Activated CD4-positive, alpha-beta T cell treated with anti-CD3 and anti-CD28 coated beads, Interleukin-2, amount 50 U/mL, for 1 hour (primary cell): ENCODE data around the gene LPAR3.
"Not testable (repeated sequence)": the region's sequence is repeated elsewhere in the genome, so short reads cannot be mapped to it uniquely, and the experiment has no call there.

Source experiments
- DNase-seq: peaks from one replicate; pipeline ENCODE4 v3.0.0-alpha.2; 2020

Gene LPAR3

GRCh38 chr1:84902727-84903126, 9.7 kb upstream of the LPAR3 start:
- DNase-seq, result not testable (repeated sequence)

DNA sequence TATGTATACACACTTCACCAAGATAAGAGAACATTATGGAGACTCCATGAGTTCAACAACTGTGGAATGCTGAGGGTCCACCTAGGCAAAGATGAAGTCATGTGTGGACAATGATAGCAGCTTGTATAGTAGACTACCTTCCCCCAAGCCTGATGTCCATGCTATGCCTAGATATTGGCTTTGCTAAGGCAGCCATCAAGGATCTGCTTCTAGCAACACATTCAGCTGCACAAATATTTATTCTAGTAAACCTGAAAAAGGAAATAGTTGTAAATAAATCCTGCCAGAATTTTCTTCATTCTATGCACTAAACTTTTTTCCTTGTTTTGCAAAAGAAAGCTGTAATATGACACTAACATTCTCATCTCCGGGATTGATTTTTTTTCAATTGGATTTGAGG, 7.0 kb upstream of the LPAR3 start:
- DNase-seq, result no peak

DNA sequence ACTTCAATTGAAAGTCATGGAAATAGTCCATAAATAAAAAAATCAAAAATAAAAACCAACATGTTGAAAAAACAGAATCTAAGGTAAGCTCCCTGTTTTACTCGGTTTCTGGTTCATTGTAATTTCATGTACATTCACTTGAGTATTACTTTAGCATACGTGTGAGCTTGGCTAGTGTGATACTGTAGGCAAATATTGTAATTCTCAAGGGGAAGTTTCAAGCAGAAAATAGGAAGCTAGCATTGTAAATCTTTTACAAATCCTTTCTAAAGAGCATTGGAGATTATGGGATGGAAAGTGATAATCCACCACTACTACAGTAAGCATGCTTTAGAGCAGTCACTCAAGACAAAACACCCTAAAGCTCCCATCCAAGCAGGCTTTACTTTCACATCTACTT, 3.3 kb upstream of the LPAR3 start:
- DNase-seq, result no peak

GRCh38 chr1:84890566-84890965, 2.4 kb downstream of the LPAR3 start:
- no peak for DNase-seq

- no peak for DNase-seq
Measured at GRCh38 chr1:84889437-84889836, 3.6 kb downstream of the LPAR3 start.

DNA sequence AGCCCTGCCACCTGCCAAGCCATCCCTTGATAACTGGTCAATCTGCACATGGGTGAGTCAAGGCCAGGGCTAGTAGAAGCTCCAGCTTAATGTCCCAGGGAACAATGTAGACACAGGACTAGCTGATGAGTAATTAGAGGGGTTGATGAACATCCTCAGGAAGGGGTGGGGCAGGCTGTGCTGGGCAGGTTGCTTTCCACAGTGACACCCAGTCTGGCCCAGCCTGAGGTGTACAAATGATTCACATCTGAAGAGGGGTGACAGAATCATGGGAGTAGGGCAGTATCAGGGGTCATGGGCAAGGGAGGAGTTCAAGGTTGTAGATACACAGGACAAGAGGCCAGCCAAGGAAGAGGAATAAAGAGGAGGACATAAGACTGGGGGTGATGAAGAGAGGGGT, 4.3 kb downstream of the LPAR3 start:
- DNase-seq, result peak; percentile 6

GRCh38 chr1:84887261-84887934, 5.6 kb downstream of the LPAR3 start:
- no peak for DNase-seq

GRCh38 chr1:84885469-84885868, 7.5 kb downstream of the LPAR3 start:
- no peak for DNase-seq

DNA sequence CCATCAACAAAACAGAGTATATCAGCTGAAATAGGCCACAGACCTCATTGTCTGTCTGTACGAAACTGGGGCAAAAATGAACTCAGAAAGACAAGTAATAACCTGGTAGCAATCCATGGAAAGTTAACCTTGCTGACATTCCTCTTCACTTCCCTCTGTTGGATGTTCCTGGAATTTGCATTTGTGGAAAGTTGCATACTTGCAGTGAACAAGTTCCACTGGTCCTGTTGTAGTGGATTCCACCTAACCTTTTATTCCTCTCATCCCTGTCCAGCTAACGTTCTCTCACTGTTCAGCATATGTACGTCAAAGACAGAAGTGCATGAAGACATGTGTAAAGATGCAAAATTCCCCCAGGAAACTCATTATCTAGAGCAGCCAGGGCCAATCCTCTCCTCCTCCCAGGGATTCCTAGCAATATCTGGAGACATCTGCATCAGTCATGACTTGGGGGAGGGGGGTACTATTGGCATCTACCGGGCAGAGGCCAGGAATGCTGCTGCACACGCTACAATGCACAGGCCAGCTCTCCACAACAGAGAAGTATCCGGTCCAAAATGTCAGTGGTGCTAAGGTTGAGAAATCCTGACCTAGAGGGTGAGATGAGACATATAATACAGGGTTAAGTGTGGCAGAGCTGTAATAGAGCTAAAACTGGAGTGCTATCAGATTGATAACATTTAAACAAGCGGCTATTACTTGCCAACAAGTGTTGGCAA, 8.2 kb downstream of the LPAR3 start:
- no peak for DNase-seq

GRCh38 chr1:84883286-84883685, 9.7 kb downstream of the LPAR3 start:
- DNase-seq, result no peak

DNA sequence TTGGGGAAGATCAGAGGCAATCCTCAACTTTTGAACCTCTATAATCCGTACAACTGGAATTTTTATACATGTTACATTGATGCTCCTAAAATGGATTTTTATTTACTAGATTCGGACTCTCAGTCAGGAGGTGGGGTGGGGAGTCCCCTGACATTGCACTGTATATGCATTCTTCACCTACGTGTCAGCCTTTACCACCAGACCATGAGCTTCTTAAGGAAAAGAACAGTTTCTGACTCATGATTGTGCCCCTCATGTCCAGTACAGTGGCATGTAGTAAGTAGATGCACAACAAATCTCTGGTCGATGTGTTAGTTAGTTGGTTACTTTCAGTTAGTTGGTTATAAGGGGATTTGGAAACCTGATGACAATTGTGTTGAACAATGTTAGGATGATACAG, 15.4 kb downstream of the LPAR3 start:
- DNase-seq, result no peak

GRCh38 chr1:84876353-84876752, 16.7 kb downstream of the LPAR3 start:
- no peak for DNase-seq

DNA sequence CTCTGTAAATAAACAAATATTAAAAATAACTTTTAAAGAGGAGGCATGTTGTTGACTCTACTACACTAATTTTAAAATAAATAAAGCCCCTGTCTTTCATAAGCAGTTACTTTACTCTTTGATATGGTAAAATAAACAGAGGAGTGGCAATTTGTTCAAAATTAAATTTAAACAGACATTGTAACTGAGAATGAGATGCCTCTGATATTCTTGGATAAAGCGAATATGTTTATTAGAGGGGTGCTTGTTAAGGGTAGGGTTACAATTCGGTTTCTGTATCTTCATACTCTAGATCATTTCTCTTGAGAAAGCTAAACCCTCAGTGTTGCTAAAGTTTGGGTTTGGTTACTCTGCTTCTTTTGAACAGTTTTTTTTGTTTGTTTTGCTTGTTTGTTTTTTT, 19.6 kb downstream of the LPAR3 start:
- DNase-seq, result no peak

- no peak for DNase-seq
Measured at GRCh38 chr1:84872696-84873355, 20.2 kb downstream of the LPAR3 start.

DNA sequence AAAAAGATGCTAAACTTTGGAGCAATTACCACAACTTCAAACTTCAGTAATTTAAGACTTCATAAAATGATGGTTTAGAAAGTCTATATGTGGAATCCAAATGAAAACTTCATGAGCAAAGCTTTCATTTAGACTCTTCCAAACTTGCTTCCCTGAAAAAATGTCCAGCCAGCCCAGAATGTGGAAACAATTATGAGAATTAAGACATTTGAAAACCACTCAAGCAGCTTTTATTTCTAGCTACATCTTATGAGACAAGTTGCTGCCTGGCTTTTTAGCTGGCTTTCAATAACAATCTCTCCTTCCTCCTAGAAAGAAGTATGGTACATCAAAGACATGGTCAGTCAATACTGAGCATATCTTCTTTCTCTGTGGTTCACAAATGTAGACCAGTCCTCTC, 21.8 kb downstream of the LPAR3 start:
- no peak for DNase-seq

- no peak for DNase-seq
Measured at GRCh38 chr1:84870591-84870990, 22.4 kb downstream of the LPAR3 start.

GRCh38 chr1:84869720-84870119, 23.3 kb downstream of the LPAR3 start:
- no peak for DNase-seq

DNA sequence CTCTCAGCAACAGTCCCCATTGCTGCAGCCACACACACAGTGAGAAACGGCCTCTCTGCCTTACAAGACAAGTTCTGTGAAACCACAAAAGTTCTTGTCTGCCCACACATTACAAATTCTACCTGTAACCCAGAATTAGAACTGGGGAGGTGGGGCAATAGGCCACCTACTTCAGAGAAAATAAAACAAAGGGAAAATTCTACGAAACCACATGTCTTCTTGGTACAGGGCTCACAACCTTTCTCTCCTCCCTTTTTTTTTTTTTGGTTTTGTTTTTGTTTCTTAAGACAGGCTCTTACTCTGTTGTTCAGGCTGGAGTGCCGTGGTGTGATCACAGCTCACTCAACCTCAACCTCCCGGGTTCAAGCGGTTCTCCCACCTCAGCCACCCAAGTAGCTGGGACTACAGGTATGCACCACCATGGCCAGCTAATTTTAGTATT, 30.2 kb downstream of the LPAR3 start:
- peak; percentile 26 for DNase-seq

GRCh38 chr1:84861988-84862644, 30.9 kb downstream of the LPAR3 start:
- no peak for DNase-seq

DNA sequence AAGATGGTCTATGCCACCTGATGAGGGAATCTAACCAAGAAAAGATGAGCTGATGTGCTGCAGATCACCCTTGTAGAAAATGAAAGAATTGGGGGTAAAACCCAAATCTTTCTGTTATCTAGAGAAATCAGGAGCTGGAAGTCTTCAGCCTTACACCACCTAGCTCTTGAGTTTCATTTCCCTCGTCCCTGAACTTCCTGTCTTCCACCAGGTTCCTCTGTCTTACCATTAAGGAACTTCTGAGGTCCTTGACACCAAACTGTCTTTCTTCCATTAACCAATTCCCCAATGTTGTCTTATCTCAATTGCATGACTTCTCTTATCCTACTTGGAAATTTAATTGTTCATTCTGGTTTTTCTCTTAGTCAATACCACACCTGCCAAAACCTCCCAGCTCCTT, 31.5 kb downstream of the LPAR3 start:
- no peak for DNase-seq

- no peak for DNase-seq
Measured at GRCh38 chr1:84859866-84860265, 33.1 kb downstream of the LPAR3 start.

DNA sequence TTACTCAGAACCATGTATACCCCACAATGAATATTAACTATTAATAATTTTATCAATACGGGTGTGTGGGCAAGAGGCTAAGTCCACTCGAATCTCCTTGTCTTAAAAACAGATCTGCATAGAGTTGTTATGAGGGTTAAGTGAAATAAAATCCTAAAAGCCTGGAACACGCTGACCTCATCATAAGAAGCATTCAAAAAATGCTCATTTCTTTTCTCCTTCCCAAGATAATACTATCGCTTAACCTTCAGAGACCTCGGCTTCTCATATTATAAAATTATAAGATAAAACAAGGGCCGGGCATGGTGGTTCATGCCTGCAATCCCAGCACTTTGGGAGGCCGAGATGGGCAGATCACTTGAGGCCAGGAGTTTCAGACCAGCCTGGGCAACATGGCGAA, 35.1 kb downstream of the LPAR3 start:
- no peak for DNase-seq

DNA sequence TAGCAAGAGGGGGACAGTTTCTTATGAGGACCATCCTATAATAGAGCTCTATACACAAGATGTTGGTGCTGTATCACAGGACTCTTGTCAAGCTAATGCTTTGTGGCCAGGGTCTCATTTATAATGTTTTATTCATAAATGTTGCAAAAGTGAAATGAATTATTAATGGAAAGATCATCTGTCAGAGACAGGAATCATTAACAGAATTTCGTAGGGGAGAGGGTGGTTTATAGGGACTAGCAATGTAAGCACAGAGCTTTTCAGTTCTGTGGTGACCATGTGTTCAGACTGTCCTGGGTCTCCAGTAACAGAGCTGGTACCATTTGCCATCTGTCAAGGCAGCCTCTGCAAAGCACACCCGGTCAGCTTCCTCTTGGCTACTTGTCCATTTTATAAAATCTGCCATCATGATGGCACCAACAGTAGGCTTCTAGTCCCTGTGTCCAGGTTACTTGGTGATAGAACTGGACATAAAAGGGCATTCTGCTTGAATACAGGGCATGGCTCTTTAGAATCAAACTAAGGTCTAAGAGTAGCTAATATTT, 36.2 kb downstream of the LPAR3 start:
- no peak for DNase-seq
